ENCODE data around the gene GPC4.

GPC4 gene

GRCh38 chrX:133415276-133416105, at the start of gene GPC4:
Gene GPC4, minus strand, starts transcription at chrX:133415489. Its CDS starts 524 bp downstream, at chrX:133414965.
- Histone ChIP-seq H3K4me1 (no peaks in the 10 kb centered on the region), H3K79me2 (no peaks in the 10 kb centered on the region), H3K9me3 (ENCODE audit: control insufficient read depth, low read length) (no peaks in the 10 kb centered on the region), H2AFZ (peak within 1 kb of the TSS; percentile 77), H3K27me3 (ENCODE audit: control insufficient read depth, insufficient read depth, low read length) (no peaks in the 10 kb centered on the region), H3K36me3 (ENCODE audit: control insufficient read depth, insufficient read depth, low read length) (no peaks in the 10 kb centered on the region), H3K27ac (no peak within 1 kb of the TSS), H3K4me2 (ENCODE audit: low read length) (peak within 1 kb of the TSS; percentile 79), H3K9ac (no peak within 1 kb of the TSS), H3K4me3 (ENCODE audit: low read depth, low read length) (peak within 1 kb of the TSS; percentile 55)
- TF ChIP-seq CTCF (IDR thresholded peaks at IDR 0.05) = no peak

GRCh38 chrX:133461231-133461630, 45.9 kb upstream of the GPC4 start:
- Histone ChIP-seq H3K27me3 (ENCODE audit: control insufficient read depth, insufficient read depth, low read length) (no peaks in the 10 kb centered on the region), H3K36me3 (ENCODE audit: control insufficient read depth, insufficient read depth, low read length) (no peaks in the 10 kb centered on the region), H3K9ac (no peak overlapping the region), H2AFZ (no peak overlapping the region), H3K4me1 (no peaks in the 10 kb centered on the region), H3K79me2 (no peaks in the 10 kb centered on the region), H3K4me3 (ENCODE audit: low read depth, low read length) (no peak overlapping the region), H3K4me2 (ENCODE audit: low read length) (no peak overlapping the region), H3K27ac (no peak overlapping the region), H3K9me3 (ENCODE audit: control insufficient read depth, low read length) (no peaks in the 10 kb centered on the region)
- no peak for TF ChIP-seq CTCF (IDR thresholded peaks at IDR 0.05)

- no peak overlapping the region for H2AFZ ChIP-seq
- H3K9ac ChIP-seq = no peak overlapping the region
- H3K27me3 ChIP-seq (ENCODE audit: control insufficient read depth, insufficient read depth, low read length) = no peaks in the 10 kb centered on the region
- no peaks in the 10 kb centered on the region for H3K9me3 ChIP-seq (ENCODE audit: control insufficient read depth, low read length)
- no peaks in the 10 kb centered on the region for H3K36me3 ChIP-seq (ENCODE audit: control insufficient read depth, insufficient read depth, low read length)
- no peaks in the 10 kb centered on the region for H3K79me2 ChIP-seq
- H3K4me2 ChIP-seq (ENCODE audit: low read length) = no peak overlapping the region
- no peak for TF ChIP-seq CTCF (IDR thresholded peaks at IDR 0.05)
- H3K27ac ChIP-seq = no peak overlapping the region
- no peak overlapping the region for H3K4me3 ChIP-seq (ENCODE audit: low read depth, low read length)
- no peaks in the 10 kb centered on the region for H3K4me1 ChIP-seq
Observed at GRCh38 chrX:133454924-133455323, 39.6 kb upstream of the GPC4 start.

- H3K9ac ChIP-seq = no peak overlapping the region
- no peak overlapping the region for H3K4me2 ChIP-seq (ENCODE audit: low read length)
- no peaks in the 10 kb centered on the region for H3K27me3 ChIP-seq (ENCODE audit: control insufficient read depth, insufficient read depth, low read length)
- H3K4me1 ChIP-seq = no peaks in the 10 kb centered on the region
- H2AFZ ChIP-seq = no peak overlapping the region
- no peaks in the 10 kb centered on the region for H3K36me3 ChIP-seq (ENCODE audit: control insufficient read depth, insufficient read depth, low read length)
- no peaks in the 10 kb centered on the region for H3K79me2 ChIP-seq
- H3K4me3 ChIP-seq (ENCODE audit: low read depth, low read length) = no peak overlapping the region
- H3K27ac ChIP-seq = no peak overlapping the region
- no peaks in the 10 kb centered on the region for H3K9me3 ChIP-seq (ENCODE audit: control insufficient read depth, low read length)
- TF ChIP-seq CTCF (IDR thresholded peaks at IDR 0.05) = no peak
Observed at GRCh38 chrX:133454491-133454914, 39.2 kb upstream of the GPC4 start.

Measured in parathyroid adenoma (tissue), 2 donors.